ENCODE data around the gene GMDS. TPM values are rescaled to one million over a fixed set of nuclear protein-coding genes. Genes with fewer than 3 reads are reported as not detected.

Gene GMDS
- total and polyA plus RNA-seq, 2 donors (not counting 1 experiment from before 2014, with no cell fraction given), result 12.7 to 34.5 TPM

- no peaks in the 10 kb centered on the region for H3K36me3 ChIP-seq (ENCODE audit: control insufficient read depth, insufficient read depth, low read length)
- no peaks in the 10 kb centered on the region for H3K79me2 ChIP-seq (ENCODE audit: control insufficient read depth, insufficient read depth, low read length)
- H3K4me1 ChIP-seq (ENCODE audit: control insufficient read depth, extremely low read depth, insufficient read depth, low read length), result no peaks in the 10 kb centered on the region
- H3K4me3 ChIP-seq (replicated peaks in 1 of 4; ENCODE audit: control extremely low read depth in 1 of 4, insufficient read depth in 1 of 4, low read depth in 3 of 4, low read length in 4 of 4), result no peak overlapping the region
- no peak overlapping the region for H3K9ac ChIP-seq (ENCODE audit: insufficient read depth, low read length)
- no peak for TF ChIP-seq EZH2 (IDR thresholded peaks at IDR 0.05; ENCODE audit: low read length, missing control alignments)
- TF ChIP-seq CTCF (conservative IDR thresholded peaks at IDR 0.05 in 1 of 2, IDR thresholded peaks at IDR 0.05 in 1 of 2; ENCODE audit: low read depth in 1 of 2, low read length in 2 of 2), result no peak
- no peak for DNase-seq (ENCODE audit: low read depth in 2 of 2)
- no peak overlapping the region for H3K4me2 ChIP-seq (ENCODE audit: extremely low read depth, insufficient read depth, low read length)
- no peaks in the 10 kb centered on the region for H4K20me1 ChIP-seq (ENCODE audit: control insufficient read depth, extremely low read depth, insufficient read depth, low read length)
- no peak overlapping the region for H3K27ac ChIP-seq (ENCODE audit: insufficient read depth, low read length)
- no peaks in the 10 kb centered on the region for H3K27me3 ChIP-seq (ENCODE audit: control insufficient read depth, insufficient read depth, low read length)
- no peak overlapping the region for H2AFZ ChIP-seq (ENCODE audit: low read length)
- no peaks in the 10 kb centered on the region for H3K9me3 ChIP-seq (ENCODE audit: control insufficient read depth, insufficient read depth, low read depth, low read length)
Observed at GRCh38 chr6:2053691-2054090, 191.7 kb downstream of the GMDS start.

- H3K9me3 ChIP-seq (ENCODE audit: control insufficient read depth, insufficient read depth, low read depth, low read length), result no peaks in the 10 kb centered on the region
- no peaks in the 10 kb centered on the region for H3K4me1 ChIP-seq (ENCODE audit: control insufficient read depth, extremely low read depth, insufficient read depth, low read length)
- peak in 1 of 2 donors; percentile 77 for DNase-seq (ENCODE audit: low read depth in 2 of 2)
- H3K27ac ChIP-seq (ENCODE audit: insufficient read depth, low read length), result no peak overlapping the region
- no peaks in the 10 kb centered on the region for H3K36me3 ChIP-seq (ENCODE audit: control insufficient read depth, insufficient read depth, low read length)
- no peak overlapping the region for H3K9ac ChIP-seq (ENCODE audit: insufficient read depth, low read length)
- H3K4me3 ChIP-seq (replicated peaks in 1 of 4; ENCODE audit: control extremely low read depth in 1 of 4, insufficient read depth in 1 of 4, low read depth in 3 of 4, low read length in 4 of 4), result no peak overlapping the region
- H2AFZ ChIP-seq (ENCODE audit: low read length), result no peak overlapping the region
- TF ChIP-seq EZH2 (IDR thresholded peaks at IDR 0.05; ENCODE audit: low read length, missing control alignments) (no peak), CTCF (conservative IDR thresholded peaks at IDR 0.05 in 1 of 2, IDR thresholded peaks at IDR 0.05 in 1 of 2; ENCODE audit: low read depth in 1 of 2, low read length in 2 of 2) (no peak)
- H3K4me2 ChIP-seq (ENCODE audit: extremely low read depth, insufficient read depth, low read length), result no peak overlapping the region
- H4K20me1 ChIP-seq (ENCODE audit: control insufficient read depth, extremely low read depth, insufficient read depth, low read length), result no peaks in the 10 kb centered on the region
- no peaks in the 10 kb centered on the region for H3K27me3 ChIP-seq (ENCODE audit: control insufficient read depth, insufficient read depth, low read length)
- H3K79me2 ChIP-seq (ENCODE audit: control insufficient read depth, insufficient read depth, low read length), result no peaks in the 10 kb centered on the region
Observed at GRCh38 chr6:2047855-2048254, 197.6 kb downstream of the GMDS start.

GRCh38 chr6:2044192-2044591, 201.2 kb downstream of the GMDS start:
- no peak overlapping the region for H3K27ac ChIP-seq (ENCODE audit: insufficient read depth, low read length)
- no peaks in the 10 kb centered on the region for H3K9me3 ChIP-seq (ENCODE audit: control insufficient read depth, insufficient read depth, low read depth, low read length)
- H3K79me2 ChIP-seq (ENCODE audit: control insufficient read depth, insufficient read depth, low read length), result no peaks in the 10 kb centered on the region
- TF ChIP-seq CTCF (conservative IDR thresholded peaks at IDR 0.05 in 1 of 2, IDR thresholded peaks at IDR 0.05 in 1 of 2; ENCODE audit: low read depth in 1 of 2, low read length in 2 of 2), result no peak
- TF ChIP-seq EZH2 (IDR thresholded peaks at IDR 0.05; ENCODE audit: low read length, missing control alignments), result no peak
- DNase-seq (ENCODE audit: low read depth in 2 of 2), result no peak
- no peaks in the 10 kb centered on the region for H3K36me3 ChIP-seq (ENCODE audit: control insufficient read depth, insufficient read depth, low read length)
- H4K20me1 ChIP-seq (ENCODE audit: control insufficient read depth, extremely low read depth, insufficient read depth, low read length), result no peaks in the 10 kb centered on the region
- no peak overlapping the region for H3K4me3 ChIP-seq (replicated peaks in 1 of 4; ENCODE audit: control extremely low read depth in 1 of 4, insufficient read depth in 1 of 4, low read depth in 3 of 4, low read length in 4 of 4)
- no peaks in the 10 kb centered on the region for H3K27me3 ChIP-seq (ENCODE audit: control insufficient read depth, insufficient read depth, low read length)
- H3K4me1 ChIP-seq (ENCODE audit: control insufficient read depth, extremely low read depth, insufficient read depth, low read length), result no peaks in the 10 kb centered on the region
- H2AFZ ChIP-seq (ENCODE audit: low read length), result no peak overlapping the region
- H3K4me2 ChIP-seq (ENCODE audit: extremely low read depth, insufficient read depth, low read length), result no peak overlapping the region
- no peak overlapping the region for H3K9ac ChIP-seq (ENCODE audit: insufficient read depth, low read length)

Data from fibroblast of lung (primary cell).